ENCODE results near the gene DNM1.
"Not testable (repeated sequence)": the region's sequence is repeated elsewhere in the genome, so short reads cannot be mapped to it uniquely, and the experiment has no call there.

DNM1 gene

DNA sequence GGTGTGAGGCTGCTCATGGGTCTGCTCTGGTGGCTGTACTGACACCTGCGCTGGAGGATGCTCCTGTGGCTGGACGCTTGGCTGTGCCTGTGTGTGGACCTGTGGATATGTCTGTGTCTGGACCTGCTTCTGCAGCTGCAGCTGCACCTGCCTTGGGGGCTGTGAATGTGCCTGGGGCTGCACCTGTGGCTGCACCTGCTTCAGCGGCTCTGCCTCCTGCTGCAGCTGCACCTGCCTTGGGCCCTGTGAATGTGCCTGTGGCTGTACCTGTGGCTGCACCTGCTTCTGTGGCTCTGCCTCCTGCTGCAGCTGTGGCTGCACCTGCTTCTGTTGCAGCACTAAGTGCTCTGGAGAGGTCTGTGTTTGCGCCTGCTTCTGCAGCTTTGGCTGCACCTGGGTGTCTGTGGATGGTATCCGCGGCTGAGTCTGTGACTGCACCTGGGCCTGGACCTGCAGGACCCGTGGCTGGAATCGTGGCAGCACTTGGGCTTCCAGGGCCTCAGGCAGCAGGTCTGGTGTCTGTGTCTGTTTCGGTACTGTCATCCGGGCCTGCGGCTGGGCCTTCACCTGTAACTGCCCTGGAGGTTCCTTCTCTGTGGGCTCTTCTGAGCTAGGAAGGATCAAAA lies 24.3 kb upstream of the DNM1 start:
- DNase-seq = no peak

DNA sequence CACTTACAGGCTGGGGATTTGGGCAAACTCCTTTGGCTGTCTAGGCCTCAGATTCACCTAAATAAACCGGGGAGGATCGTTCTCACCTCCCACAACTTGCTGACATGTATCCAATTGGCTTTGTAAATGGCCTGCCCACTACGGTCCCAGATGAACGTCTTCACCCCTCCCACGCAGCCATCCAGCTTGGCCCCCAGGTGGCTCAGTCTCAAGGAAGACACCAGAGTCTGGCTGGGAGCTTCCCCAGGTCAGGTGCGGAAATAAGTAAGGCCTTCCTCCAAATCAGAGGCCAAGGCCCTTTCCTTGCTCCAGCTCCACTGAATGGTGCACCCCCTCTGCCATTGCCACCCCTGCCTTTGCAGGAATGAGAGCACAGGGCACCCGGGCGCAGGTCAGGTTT lies 23.2 kb upstream of the DNM1 start:
- no peak for DNase-seq

DNA sequence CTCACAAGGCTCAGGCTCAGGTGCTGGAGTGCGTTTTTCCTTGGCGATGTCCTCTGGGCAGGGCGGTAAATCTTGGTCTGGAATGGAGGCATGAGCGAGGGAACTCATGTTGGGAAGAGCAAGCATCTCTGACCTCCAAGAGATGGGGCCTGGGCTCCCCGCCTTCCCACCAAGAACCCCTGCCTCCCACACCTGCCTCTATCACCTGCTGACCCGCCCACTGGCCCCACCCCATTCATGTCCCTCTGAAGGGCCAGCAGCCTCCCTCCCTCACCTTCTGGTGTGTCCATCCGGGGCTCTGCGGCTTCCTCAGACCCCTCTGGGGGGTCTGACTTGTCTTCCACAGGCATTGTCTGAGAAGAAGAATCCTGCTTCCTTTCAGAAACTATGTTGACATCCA lies 22.7 kb upstream of the DNM1 start:
- no peak for DNase-seq

DNA sequence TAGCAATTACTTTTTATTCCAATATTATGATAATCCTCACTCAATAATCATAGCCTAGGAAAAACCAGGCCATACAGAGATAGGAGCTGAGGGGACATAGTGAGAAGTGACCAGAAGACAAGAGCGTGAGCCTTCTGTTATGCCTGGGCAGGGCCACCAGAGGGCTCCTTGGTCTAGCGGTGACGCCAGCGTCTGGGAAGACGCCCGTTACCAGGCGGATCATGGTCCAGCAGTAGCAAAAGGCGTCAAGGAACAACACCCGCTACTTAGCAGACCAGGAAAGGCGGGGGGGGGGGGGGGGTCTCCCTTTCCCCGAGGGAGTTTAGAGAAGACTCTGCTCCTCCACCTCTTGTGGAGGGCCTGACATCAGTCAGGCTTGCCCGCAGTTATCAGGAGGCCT lies 21.7 kb upstream of the DNM1 start:
- not testable (repeated sequence) for DNase-seq

DNA sequence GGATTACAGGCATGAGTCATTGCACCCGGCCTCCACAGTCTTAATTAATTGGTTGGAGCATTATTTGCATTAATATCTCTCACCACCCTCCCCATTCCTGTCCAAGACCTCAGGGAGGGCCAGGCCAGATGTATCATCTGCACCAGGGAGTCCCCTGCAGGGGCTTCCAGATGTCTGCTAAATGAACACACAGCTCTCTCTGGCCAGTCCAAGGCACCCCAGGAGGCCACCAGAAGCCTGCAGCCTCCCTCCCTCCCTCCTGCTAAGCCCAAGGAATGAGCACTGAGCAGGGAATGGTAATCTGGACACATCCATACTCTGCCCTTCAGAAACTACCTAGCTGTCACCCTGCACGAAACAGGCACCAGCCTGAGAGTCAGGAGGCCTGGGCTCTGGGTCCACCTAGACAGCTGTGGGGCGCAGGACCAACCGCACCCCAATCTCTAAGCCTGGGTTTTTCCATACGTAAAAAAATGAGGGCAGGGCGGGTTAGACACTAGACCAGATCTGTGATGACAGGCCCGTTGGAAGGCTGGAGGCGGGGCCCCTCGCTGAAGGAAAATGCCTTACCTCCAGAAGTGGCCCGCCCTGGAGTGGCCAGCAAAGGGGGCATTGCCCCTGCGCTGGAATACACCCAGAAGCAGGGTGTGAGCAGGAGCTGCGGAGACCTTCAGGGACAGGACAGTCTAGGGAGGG lies 20.1 kb upstream of the DNM1 start:
- DNase-seq = no peak

DNA sequence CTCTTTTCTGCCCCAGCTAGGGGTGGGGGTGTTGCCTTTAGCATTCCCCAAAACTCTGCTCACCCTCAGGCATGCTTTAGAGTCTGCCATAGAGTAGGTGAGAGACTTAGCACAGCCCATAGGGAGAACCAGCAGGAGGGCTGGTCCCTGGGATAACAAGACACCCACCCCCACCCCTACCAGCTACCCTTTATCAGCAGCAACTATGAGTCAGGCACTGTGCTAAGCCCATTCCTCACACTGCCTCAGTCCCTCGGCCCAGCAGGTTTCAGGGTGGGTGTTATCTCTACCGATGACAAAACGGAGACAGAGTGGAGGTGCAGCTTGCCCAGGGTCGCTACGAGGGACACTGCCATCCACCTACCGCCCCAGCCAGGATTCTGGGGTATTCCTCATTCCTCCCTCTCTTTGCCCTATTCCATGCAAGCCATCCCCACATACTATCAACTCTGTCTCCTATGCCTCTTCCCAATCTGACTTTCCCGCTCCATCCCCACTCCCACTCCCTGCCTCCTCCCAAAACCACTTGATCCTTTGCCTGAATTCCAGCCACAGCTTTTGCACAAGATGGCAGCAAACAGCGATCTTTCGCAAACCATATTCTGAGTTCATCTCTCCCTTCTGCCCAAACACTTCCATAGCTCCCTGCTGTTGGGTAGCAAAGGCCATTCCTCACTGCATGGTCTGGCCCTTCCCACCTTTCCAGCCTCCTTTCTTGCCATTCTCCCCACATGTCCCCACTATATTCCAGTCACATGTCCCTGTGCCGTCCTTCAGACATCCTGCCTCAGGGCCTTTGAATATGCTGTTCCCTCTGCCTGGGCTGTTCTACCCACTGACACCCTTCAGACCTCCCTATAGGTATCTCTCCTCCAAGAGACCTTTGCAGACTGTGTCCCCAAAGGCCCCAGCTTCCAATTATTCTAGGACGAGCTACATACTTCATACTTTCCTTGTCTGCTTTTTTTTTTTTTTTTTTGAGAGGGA lies 16.9 kb upstream of the DNM1 start:
- DNase-seq = no peak

DNA sequence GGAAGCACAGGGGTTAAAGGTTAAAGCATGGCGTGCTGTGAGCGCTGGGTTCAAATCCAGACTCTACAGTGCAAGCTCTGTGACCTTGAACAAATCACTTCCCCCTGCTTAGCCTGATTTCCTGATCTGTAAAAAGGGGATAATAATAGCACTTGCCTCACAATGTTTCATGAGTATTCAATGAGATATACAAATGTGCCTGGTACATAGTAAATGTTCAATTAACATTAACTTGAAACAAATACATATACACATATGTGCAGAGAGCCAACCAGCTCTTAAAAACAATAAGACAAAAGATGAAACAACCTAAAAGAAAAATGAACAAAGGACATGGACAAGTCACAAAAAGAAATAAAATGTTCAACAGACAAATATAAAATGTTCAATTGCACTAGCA lies 15.8 kb upstream of the DNM1 start:
- no peak for DNase-seq

DNA sequence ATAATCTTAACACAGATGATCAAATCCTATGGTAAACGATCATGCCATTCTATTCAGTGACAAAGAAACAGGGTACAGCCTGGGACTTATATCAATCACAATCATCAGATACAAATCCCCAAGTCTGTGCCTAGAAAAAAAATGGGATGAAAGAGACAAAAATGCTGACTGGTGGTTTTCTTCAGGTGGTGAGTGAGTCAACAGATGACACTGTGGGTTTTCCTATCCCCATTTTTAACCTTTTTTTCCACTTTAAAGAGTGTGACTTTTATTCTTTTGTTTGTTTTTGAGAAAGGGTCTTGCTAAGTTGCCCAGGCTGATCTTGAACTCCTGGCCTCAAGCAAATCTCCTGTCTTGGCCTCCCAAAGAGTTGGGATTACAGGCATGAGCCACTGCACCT lies 15.0 kb upstream of the DNM1 start:
- no peak for DNase-seq

DNA sequence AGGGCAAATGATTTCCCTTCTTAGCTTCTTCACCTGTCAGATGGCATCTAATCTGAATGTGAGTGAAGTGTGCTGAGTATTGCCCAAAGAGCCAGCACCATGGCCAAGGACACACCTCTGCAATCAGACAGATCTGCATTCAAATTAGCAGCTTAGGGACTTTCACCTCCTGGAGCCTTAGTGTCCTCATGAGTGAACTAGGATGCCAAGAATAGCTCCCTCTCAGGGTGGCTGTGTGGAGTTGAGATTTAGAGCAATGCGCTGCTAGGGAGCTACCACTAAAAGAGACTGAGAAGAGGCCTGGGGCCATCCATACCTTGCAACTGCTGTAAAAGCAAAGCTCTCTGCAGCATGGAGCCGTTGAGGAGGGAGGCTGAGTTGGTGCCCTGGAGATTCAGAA lies 13.2 kb upstream of the DNM1 start:
- DNase-seq = no peak

DNA sequence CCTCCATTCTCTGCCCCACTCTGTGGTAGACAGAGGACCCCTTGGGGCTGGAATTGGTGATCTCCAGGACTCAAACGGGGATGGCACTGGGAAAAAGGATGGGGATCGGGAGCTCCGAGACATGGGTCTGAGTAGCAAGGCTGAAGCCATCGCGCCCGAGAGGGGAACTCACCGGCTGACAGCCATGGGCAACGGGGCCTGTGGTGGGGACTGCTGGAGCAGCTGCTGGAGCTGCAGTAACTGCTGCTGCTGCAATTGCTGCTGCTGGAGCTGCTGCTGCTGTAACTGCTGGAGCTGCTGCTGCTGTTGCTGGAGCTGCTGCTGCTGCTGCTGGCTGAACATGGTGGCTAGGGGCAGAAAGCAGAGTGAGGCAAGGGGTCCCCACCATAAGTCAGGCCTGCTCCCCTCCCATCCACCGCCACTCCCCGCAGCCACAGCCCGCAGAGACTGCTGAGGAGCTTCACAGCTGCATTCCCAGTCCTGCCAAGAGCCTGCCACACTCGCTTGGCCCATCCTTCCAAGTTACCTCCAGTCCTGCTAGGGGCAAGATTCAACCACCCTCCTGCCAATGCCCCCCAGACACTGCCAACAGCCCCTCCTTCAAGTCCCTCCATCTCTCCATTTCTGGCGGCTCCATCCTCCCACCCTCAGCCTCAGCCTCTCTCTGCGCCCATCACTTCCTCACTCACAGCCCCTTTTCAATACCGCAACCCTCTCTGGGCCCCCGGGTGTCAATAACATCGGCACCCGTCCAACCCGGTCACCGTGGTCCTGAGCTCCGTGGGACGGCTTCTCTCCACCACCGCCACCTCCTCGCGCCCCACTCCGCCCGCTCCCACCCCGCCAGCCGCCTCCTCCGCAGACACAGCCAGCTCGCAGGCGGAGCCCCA lies 12.4 kb upstream of the DNM1 start:
- DNase-seq = peak; percentile 2

DNA sequence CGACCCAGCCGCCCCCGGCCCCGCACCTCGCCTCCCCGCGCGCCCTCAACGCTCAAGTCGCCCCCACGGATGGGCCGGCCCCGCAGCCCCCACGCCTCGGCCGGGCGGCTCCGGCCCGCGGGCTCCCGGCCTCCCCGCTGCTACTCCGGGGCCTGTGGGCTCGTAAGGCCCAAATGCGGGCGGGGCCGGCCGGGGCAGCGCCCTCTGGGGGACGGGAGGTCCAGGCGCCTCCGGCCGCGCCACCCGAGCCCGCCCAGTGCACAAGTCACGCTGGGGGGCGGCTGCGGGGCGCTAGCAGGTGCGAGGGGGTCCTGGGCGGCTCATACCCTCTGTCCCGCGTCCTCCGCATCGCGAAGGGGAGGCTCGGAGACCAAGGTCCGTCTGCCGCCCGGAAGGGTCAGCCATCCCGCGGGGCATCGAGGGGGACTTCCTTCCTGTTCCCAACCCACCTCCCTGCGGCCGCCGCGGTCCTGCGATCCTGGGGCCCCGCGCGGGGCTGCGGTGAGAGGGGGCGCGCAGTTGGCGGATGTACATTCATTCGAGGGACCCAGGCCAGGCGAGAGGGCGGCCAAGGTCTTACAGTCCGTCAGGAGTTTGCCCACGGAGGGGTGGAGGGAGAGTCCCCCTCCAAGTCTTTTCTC lies 11.7 kb upstream of the DNM1 start, which contains the start of gene CIZ1:
CIZ1 (minus strand) TSS at position 167 of the 641 bp plus-strand sequence. CDS start 715 bp downstream, outside the sequence.
- peak; percentile 65 for DNase-seq

DNA sequence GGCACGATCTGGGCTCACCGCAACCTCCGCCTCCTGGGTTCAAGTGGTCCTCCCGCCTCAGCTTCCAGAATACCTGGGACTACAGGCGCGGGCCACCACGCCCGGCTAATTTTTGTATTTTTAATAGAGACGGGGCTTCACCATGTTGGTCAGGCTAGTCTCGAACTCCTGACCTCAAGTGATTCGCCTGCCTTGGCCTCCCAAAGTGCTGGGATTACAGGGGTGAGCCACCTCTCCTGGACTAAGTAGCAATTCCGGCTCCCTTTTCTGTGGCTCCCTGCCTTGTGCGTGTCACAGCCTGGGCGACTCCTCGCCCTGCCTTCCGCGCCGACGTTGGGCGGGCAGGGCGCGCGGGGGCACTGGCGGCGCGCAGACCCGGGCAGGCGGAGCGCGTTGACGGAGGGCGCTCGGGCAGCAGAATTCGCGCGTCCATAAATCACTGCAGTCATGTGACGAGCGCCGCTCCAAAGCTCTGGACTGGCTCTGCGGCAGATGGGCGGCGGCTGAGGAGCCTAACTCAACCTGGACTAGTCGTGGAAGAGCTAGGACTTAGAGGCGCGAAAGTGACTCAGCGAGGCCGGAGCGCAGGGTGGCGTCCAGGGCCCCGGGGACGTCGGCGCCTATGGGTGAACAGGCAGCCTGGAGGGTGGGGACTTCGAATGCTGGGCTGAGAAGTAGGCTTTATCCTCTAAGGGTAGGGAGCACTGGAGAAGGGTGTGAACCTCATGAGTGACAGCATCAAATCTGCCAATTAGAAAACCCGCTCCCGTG lies 10.4 kb upstream of the DNM1 start:
- no peak for DNase-seq

DNA sequence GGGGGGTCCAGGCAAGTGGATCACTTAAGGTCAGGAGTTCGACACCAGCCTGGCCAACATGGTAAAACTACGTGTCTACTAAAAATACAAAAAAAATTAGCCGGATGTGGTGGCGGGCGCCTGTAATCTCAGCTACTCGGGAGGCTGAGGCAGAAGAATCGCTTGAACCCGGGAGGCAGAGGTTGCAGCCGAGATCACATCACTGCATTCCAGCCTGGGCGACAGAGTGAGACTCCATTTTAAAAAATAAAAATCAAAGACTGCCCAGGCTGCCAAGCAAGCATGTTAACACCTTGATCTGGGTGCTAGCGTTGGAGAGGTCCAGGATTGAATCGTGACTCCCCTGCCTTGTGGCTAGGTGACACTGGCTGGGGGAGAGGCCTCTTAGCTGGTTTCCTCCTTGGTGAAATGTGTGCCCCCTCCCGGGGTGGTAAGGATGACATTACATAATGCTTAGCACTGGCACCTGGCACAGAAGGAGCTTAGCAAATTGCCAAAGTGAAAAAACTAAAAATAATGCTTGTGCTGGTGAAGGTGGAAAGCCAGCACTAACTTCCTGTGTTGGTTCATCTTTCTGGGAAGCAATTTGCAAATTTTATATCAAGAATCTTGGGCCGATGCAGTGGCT lies 9.6 kb upstream of the DNM1 start:
- no peak for DNase-seq

DNA sequence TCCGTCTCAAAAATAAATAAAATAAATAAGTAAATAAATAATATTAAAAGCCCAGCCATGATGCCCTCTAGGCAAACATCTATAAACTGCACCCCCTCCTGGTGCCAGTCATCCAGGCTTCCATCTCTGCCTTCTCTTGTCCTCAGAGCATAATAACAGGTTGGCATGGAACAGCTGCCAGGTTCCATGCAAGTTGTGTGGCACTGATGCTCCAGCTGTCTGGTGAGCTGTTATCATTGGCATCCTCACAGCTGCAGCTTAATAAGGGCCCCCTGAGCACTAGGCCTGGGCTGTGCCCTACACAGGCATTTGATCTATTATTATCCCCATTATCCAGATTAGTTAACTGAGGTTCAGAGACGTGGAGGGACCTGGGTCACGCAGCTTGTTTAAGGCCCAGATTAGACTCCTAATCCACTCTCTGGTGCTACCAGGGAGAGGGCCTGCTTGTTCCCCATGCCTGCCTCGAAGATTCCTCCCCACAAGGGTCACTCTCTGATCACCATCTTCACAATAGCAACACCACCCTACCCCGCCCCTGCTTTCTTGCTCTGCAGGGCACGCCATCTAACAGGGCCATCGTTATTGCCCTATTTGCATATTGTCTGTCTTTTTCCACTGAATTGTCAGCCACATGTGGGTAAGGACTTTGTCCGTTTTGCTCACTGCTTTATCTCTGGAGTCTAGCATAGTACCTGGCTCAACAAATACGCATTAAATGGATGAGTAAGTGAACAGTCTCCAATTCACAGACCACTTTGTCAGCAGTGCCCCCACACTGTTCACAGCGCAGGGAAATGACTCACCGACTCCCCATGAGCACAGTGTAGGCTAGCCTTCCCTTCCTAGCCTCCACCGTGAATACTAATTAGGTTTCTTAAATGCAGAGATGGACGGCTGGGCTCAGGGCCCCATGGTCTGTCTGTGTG lies 1.5 kb upstream of the DNM1 start:
- no peak for DNase-seq

DNA sequence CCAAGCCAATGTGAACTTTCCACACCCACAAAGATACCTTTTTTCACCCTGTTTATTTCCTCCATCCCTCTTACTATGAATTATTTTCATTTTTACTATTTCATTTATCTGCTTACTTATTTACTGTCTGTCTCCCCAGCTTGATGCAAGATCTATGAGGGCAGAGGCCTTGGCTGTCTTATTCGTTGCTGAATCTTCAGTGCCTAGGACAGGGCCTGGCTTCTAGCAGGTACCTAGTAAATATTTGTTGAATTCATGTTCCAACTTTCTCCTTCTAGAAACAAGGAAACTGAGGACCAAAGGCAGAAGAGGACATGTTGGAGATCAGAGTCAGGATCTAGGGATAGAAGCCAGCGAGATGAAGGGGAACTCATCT lies 543 bp upstream of the DNM1 start:
- no peak for DNase-seq

DNA sequence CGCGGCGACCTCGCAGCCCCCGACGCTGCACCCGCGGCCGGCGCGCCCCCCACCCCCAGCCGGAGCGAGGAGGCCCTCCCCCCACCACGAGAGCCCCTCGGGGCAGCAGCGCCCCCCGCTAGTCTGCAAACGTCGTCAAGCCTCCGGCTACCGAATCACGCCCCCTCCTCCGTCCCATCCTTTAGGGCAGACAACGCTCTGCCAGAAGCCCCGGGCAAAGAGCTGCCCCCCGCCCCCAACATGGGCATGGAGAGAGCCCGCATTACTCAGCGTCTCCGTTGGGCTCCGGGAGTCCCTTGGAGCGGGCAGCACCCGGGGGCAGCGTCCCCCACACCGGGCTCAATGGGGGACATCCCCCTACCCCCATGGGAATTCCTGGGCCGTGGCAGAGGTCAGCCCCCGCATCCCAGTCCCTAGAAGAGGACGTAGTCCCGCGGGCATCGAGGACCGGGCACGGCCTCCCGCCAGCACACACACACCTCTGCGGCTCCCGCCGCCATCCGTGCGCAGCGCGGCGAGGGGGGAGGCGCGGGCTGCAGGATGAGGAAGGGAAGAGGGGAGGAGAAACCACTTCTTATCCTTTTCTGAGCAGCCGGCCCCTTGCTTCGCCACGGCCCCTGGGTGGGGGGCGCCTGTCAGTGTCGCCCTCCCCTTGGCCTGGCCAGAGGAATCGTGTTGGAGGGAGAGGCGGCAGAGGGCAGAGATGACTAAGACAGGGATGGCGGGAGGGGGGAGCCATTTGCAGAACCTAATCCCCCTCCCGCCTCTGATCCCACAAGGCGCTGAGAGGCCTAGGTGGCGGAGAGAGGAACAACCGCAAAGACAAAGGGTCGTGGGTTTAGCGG lies 750 bp downstream of the DNM1 start:
- DNase-seq = no peak

DNA sequence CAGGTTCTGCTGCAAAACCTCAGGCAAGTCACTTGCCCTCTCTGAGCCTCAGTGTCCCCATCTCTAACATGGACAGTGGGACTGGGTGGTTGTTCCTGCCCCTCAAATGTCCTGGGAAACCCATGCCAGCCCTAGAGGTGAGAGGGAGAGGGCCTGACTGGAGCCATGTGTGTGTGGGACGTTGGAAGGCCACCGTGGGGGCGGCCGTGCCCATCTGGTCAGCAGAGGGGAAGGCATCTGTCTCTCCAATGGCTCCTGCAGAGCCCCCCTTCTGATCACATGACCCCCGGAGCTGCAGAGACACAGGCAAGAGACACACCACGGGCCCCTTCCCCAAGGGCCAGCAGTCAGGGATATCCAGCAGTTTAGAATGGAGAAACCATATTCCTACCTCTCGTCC lies 1.7 kb downstream of the DNM1 start:
- DNase-seq = no peak

DNA sequence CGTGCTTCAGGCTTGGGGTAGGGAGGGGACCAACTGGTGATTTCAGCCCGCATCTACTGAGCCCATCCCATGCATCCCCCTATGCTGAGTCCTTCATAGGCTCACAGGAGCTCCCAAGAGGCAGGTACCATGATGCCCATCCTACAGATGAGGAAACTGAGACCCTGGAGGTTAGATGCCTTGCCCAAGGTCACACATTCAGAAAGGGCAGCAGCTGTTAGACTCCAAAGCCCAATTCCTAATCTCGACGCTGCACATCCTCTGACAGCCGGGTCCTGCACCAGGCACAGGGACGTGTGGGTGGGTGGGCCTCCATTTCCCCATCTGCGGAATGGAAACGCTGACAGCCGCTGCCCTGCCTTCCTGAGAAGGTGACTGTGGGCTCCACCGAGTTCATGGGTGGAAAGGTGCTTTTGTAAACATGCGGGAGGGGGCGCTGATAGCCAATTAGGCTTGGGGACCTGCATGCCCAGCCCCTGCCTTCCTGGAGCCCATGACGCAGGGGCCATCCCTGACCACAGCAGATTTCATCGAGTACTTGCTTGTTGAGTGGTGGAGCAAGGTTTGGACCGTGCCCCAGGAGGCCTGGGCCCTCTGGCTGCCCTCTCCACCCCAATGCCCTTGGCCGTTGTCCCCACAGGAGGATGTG lies 2.2 kb downstream of the DNM1 start:
- DNase-seq = no peak
